ENCODE results near the gene CLASP1.

Gene CLASP1

DNA sequence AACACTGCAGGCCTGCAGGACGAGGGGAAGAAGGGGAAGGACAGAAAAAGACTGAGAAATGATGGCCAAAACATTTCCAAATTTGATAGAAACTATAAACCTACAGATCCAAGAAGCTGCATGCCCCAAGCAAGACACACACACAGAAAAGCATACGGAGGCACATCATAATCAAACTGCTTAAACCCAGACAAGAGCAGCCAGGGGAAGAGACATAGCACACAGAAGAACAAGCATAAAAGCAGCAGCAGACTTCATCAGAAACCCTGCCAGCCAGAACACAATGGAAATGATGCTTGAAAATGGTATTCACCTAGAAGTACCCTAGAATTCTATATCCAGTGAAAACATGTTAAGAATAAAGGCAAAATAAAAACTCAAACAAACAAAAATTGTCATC, 175.8 kb downstream of the CLASP1 start:
- ATAC-seq = no peak
- TF ChIP-seq ZNF70 (CRISPR knock-in tag; IDR thresholded peaks at IDR 0.05) (no peak), GLIS3 (CRISPR knock-in tag; IDR thresholded peaks at IDR 0.05) (no peak), TCF4 (CRISPR knock-in tag; IDR thresholded peaks at IDR 0.05; ENCODE audit: borderline replicate concordance) (no peak), PPARA (CRISPR knock-in tag; IDR thresholded peaks at IDR 0.05; ENCODE audit: borderline replicate concordance) (no peak), BACH2 (CRISPR knock-in tag; IDR thresholded peaks at IDR 0.05; ENCODE audit: borderline replicate concordance) (no peak), OSR1 (CRISPR knock-in tag; IDR thresholded peaks at IDR 0.05) (no peak), TOX (CRISPR knock-in tag; IDR thresholded peaks at IDR 0.05; ENCODE audit: borderline replicate concordance) (no peak), ZFP30 (CRISPR knock-in tag; IDR thresholded peaks at IDR 0.05) (no peak), ZFP3 (CRISPR knock-in tag; IDR thresholded peaks at IDR 0.05) (no peak), ARNTL (CRISPR knock-in tag; IDR thresholded peaks at IDR 0.05; ENCODE audit: borderline replicate concordance, low read depth) (no peak)
- TF ChIP-seq, protein P1, sequence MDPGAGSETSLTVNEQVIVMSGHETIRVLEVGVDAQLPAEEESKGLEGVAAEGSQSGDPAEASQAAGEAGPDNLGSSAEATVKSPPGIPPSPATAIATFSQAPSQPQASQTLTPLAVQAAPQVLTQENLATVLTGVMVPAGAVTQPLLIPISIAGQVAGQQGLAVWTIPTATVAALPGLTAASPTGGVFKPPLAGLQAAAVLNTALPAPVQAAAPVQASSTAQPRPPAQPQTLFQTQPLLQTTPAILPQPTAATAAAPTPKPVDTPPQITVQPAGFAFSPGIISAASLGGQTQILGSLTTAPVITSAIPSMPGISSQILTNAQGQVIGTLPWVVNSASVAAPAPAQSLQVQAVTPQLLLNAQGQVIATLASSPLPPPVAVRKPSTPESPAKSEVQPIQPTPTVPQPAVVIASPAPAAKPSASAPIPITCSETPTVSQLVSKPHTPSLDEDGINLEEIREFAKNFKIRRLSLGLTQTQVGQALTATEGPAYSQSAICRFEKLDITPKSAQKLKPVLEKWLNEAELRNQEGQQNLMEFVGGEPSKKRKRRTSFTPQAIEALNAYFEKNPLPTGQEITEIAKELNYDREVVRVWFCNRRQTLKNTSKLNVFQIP (CRISPR knock-in tag; IDR thresholded peaks at IDR 0.05; ENCODE audit: borderline replicate concordance, low read depth) = no peak
- TF ChIP-seq, protein P2, sequence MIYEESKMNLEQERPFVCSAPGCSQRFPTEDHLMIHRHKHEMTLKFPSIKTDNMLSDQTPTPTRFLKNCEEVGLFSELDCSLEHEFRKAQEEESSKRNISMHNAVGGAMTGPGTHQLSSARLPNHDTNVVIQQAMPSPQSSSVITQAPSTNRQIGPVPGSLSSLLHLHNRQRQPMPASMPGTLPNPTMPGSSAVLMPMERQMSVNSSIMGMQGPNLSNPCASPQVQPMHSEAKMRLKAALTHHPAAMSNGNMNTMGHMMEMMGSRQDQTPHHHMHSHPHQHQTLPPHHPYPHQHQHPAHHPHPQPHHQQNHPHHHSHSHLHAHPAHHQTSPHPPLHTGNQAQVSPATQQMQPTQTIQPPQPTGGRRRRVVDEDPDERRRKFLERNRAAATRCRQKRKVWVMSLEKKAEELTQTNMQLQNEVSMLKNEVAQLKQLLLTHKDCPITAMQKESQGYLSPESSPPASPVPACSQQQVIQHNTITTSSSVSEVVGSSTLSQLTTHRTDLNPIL (CRISPR knock-in tag; IDR thresholded peaks at IDR 0.05; ENCODE audit: low read depth) = no peak
- TF ChIP-seq, protein P3, sequence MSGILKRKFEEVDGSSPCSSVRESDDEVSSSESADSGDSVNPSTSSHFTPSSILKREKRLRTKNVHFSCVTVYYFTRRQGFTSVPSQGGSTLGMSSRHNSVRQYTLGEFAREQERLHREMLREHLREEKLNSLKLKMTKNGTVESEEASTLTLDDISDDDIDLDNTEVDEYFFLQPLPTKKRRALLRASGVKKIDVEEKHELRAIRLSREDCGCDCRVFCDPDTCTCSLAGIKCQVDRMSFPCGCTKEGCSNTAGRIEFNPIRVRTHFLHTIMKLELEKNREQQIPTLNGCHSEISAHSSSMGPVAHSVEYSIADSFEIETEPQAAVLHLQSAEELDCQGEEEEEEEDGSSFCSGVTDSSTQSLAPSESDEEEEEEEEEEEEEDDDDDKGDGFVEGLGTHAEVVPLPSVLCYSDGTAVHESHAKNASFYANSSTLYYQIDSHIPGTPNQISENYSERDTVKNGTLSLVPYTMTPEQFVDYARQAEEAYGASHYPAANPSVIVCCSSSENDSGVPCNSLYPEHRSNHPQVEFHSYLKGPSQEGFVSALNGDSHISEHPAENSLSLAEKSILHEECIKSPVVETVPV (CRISPR knock-in tag; IDR thresholded peaks at IDR 0.05) = no peak
- TF ChIP-seq, protein P4, sequence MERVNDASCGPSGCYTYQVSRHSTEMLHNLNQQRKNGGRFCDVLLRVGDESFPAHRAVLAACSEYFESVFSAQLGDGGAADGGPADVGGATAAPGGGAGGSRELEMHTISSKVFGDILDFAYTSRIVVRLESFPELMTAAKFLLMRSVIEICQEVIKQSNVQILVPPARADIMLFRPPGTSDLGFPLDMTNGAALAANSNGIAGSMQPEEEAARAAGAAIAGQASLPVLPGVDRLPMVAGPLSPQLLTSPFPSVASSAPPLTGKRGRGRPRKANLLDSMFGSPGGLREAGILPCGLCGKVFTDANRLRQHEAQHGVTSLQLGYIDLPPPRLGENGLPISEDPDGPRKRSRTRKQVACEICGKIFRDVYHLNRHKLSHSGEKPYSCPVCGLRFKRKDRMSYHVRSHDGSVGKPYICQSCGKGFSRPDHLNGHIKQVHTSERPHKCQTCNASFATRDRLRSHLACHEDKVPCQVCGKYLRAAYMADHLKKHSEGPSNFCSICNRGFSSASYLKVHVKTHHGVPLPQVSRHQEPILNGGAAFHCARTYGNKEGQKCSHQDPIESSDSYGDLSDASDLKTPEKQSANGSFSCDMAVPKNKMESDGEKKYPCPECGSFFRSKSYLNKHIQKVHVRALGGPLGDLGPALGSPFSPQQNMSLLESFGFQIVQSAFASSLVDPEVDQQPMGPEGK (CRISPR knock-in tag; IDR thresholded peaks at IDR 0.05; ENCODE audit: borderline replicate concordance) = no peak

DNA sequence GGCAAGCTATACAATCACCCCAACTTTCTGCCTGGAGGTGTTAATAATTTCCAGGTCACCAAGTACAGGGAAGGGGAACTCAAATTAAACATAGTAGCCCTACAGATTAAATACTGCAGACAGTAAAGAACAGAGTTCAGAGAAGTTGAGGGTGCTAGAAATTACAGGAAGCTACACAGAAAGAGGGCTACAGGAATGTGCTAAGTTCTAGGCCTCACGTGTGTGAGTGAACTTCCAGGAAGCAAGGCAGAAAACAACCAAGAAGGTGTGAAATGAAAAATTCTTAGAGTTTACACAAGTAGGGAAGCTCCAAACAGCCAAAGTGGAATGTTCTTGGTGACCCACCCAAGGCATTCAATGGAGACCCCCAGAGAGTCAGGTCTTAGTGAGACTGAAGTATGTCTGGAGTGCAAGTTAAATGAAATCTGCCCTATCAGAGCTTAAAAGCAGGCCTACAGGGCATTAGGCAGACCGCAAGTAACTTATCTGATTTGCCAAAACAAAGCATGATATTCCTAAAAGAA, 176.7 kb downstream of the CLASP1 start:
- peak; percentile 33; the same call in 1 of the 2 replicates for TF ChIP-seq ISL1 (CRISPR knock-in tag; IDR thresholded peaks at IDR 0.05)
- TF ChIP-seq RARB (CRISPR knock-in tag; IDR thresholded peaks at IDR 0.05) = no peak
- ATAC-seq = peak; percentile 23; the same call in 2 of the 3 replicates

DNA sequence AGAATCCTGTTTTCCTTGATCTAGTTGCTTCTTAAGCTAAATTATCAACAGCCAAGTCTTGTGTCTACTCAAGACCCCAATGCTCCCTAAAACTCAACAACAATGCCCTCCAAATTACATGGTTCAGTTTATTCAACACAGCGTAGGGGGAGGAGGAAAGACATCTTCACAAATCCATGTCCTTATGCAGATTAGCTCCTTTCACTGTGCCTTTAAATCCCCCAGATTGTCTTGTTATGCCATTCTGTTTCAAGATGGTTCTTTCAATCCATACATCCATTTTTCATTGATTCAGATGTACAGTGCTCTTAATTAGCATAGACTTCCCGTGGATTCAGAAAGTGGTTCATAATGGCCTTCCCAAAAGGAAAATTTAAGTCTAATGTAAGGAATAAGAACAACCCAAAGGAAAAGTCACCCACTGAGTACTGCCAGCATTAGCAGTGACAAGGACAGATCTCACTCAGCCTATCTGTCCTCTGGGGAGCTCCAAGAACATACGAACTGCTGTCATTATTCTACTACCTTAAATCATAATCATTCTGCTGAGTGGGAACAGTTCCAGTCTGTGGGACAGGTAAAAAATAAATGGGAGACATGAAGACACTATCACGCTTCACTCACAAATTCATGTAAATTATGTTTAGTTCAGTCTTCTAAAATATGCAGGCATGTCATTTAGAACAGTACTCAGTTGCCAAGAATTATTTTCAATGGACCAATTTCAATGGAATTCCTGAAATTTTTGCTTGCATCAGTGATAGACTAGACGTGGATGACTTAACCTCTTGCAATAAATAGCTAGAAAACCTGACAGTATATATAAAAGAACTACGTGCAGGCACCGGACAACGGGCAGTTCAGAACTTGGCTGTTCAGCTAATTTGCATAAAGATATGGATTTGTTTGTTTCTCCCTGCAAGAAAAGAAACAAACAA, 177.5 kb downstream of the CLASP1 start:
- TF ChIP-seq RARB (CRISPR knock-in tag; IDR thresholded peaks at IDR 0.05) (no peak), ISL1 (CRISPR knock-in tag; IDR thresholded peaks at IDR 0.05) (peak; percentile 91)
- ATAC-seq = peak; percentile 78

DNA sequence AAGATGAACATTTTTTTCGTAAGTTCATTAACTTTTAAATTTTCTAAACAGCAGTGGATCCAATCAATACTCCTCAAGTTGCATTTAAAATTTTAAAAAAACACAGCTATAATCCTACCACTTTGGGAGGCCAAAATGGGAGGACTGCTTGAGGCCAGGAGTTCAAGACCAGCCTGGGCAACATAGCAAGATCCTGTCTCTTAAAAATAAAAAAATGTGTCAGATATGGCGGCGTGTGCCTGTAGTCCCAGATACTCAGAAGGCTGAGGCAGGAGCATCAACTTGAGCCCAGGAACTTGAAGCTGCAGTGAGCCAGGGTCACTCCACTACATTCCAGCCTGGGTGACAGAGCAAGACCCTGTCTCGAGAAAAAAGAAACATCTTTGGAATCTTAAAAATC, 178.3 kb downstream of the CLASP1 start:
- ATAC-seq = no peak
- TF ChIP-seq GLIS3 (CRISPR knock-in tag; IDR thresholded peaks at IDR 0.05) (no peak), ZNF70 (CRISPR knock-in tag; IDR thresholded peaks at IDR 0.05) (no peak), PPARA (CRISPR knock-in tag; IDR thresholded peaks at IDR 0.05; ENCODE audit: borderline replicate concordance) (no peak), ZNF8 (CRISPR knock-in tag; IDR thresholded peaks at IDR 0.05) (no peak), ESRRG (CRISPR knock-in tag; IDR thresholded peaks at IDR 0.05) (no peak), CSDC2 (CRISPR knock-in tag; IDR thresholded peaks at IDR 0.05) (no peak), BACH2 (CRISPR knock-in tag; IDR thresholded peaks at IDR 0.05; ENCODE audit: borderline replicate concordance) (no peak), ZFP30 (CRISPR knock-in tag; IDR thresholded peaks at IDR 0.05) (no peak), RARB (CRISPR knock-in tag; IDR thresholded peaks at IDR 0.05) (no peak), OSR1 (CRISPR knock-in tag; IDR thresholded peaks at IDR 0.05) (no peak)
- TF ChIP-seq, protein P1 (CRISPR knock-in tag; IDR thresholded peaks at IDR 0.05; ENCODE audit: borderline replicate concordance, low read depth) = no peak
- TF ChIP-seq, protein P4 (CRISPR knock-in tag; IDR thresholded peaks at IDR 0.05; ENCODE audit: borderline replicate concordance) = no peak
- TF ChIP-seq, protein P3 (CRISPR knock-in tag; IDR thresholded peaks at IDR 0.05) = no peak

All from SK-N-SH treated with all-trans-retinoic acid at 6 μM for 48 hours (cell line).